Measurements from ENCODE around the gene BRME1.

Gene BRME1

DNA sequence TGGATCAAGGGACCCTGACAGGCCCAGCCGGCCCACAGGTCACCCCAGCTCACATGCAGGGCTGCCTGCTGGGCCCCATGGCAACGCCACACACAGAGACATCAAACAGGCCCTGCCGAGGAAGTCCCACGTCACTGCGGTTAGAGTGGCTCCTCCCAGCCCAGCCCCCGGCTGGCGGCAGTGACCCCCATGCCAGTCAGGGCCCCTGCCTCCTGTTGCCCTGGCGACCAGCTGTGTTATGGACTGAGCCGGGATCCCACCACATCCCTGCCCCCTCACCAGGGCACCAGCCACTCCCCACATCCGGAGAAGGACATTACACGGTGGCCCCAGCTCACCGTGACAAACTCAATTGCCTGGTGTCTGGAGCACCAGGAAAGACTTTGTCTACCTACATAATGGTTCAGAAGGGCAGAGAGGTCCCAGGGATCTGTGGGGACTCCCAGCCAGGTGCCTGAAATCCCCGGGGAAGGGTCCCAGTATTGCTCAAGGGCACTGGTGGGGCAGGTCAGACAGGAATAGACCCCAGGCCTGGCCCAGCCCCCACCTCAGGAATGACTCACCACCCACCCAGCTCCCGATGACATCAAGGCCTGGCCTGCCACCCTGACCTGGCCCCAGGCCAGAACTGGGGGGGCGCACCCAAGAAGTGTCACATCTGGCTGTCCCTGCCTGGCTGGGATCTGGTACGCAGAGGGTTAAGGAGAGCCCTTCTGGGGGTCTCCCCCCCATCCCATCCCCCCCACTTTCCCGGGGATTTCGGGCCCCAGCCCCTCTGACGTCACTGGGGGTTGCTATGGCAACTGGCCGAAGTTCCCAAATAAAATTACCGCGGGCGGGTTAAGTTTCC, 59.1 kb downstream of the BRME1 start:
- peak; percentile 85 for DNase-seq (ENCODE audit: low read depth)

DNA sequence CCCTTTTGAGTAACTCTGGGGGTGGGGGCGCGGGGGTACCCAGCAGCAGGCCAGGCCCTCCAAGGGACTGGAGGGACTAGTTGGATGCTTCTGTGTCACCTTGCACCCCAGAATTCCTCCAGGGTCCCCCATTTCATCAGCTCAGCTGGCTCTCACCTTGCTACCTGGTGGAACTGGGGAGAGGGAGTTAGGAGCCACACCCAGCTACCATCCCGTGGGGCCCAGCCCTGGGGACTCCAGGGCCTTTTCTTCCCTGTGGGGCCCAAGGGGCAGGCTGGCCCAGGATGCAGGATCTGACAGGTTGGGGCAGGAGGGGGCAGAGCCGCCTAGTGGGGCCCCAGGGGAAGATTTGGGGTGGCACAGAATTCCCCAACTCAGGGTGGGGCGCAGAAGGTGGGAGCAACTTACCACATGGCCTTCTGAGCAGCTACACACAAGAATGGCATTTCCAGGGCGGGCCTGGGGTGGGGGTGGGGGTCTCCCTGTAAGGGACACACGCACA, 61.7 kb downstream of the BRME1 start:
- DNase-seq (ENCODE audit: low read depth) = no peak

DNA sequence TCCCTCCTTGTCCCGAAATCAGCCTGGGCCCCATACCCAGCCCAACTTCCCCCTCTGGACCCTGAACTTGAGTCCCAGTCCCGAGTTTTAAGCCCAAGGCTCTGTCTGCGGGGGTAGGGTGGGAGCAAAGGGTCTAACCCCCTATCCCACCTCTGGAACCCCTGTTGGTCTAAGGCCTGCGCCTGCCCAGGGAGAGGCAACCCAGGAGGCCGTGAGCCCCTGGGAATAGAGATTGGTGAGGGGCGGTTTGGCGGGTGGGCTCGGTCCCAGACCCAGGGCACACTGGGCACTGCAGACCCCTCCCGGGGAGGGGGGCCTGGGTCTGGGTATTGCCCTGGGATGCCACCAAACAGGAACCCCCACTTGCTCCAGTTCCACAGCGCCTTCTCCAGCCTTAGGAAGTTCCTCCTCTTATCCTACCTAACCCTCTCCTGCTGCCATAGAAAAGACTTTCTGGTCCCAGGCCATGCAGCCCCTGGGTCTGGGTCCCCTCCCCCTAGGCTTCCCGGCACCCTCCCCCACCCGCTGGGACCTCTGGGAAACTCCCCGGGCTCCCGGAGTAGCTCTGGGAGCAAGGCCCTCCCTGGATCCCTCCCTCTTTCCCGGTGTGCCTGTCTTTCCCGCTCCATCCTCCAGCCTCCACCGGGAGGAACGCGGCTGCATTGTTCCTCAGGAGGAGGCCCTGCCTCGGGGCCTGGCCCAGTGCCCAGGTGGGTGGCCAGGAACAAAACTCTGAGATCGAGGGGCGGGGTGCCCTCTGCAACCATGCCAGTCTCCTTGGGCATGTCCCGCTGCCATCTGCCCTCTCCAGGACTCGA, 62.6 kb downstream of the BRME1 start:
- no peak for DNase-seq (ENCODE audit: low read depth)

DNA sequence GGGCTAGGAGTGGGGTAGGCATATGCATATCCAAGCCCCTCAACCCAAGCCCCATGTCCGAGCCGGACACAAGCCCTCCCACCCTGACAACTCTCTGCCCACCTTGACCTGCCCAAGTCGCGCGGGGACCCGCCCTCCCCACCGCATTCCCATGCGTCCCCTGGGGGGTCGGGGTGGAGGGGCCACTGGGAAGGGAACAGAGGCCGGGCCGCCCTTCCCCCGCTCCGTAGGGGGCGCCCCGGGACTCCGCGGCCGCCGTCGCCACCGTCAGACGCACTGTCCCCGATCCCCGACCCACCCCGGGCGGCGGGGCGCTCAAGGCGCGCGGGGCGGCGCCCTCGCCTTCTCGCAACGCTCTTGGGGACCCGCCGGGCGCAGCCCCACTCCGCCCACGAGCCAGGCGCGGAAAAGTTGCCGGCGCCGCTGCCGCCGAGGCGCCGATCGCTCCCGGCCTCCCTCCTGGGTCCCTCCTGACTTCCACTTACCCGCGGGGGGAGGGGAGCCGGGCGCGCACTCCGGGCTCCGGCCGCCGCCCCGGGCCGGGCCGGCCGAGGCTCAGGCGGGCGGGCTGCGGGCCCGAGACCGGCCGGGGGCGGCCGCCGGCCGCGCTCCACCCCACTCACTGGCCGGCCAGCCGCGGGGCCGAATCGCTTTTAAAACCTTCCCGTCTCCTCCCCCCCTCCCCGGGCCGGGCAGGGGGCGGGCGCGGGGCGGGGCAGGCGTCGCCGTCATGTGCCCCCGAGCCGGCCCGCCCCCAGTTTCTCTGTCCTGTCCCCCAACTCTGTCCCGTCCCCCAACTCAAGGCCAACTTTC, 63.4 kb downstream of the BRME1 start:
- DNase-seq (ENCODE audit: low read depth) = peak; percentile 57

DNA sequence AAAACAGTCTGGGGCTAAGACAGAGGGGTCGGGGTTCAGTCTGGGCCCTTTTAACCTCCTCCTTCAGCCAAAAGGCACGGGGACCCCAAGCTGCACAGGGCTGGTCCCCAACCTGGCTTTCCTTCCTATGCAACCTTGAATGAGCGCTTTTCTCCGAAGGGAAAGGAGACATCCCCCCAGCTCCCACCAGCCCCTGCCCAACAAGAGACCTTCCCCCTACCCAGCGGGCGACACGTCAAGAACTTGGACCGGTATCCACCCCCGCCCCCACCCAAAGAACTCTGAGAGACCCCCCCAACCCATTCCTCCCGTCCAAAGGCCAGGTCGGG, 64.0 kb downstream of the BRME1 start:
- DNase-seq (ENCODE audit: low read depth) = no peak

DNA sequence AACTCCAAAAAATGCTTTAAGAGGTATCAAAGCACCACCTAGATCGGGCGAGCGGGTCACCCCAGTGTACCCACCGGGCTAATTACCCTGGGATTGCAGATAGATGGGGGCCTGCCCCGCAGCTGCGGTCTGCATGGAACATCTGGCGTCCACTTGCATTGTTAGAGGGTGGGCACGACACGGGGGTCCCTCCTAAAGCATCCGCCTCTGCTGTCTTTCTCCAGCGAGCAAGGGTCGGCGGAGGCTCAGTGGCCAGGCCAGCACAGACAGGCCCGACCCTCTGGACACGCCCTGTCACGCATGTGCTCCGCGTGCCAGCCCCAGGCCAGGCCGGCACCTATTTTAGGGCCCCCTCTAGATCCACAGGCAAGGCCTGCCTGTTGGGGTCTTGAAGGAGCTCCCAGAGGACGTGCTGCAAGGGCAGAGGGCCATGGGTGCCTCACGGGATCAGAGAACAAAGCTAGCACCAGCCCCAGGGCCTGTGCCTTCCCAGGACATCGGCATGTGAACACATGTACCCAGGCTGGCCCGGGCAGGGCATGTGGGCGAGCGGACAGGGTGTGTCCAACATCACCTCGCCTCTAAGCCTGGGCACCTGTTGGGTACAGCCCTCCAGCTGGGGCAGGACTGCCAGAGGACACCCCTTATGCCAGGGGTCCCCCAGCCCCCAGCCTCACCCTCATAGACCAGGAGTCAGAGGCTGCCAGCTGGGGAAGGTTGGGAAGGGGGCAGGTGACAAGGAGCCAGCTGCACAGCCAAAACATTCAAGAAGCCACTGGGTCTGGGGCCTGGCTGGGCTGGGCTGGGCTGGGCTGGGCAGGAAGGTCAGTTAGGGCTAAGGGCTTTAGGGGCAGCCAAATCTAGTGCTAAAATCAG, 64.6 kb downstream of the BRME1 start:
- no peak for DNase-seq (ENCODE audit: low read depth)

DNA sequence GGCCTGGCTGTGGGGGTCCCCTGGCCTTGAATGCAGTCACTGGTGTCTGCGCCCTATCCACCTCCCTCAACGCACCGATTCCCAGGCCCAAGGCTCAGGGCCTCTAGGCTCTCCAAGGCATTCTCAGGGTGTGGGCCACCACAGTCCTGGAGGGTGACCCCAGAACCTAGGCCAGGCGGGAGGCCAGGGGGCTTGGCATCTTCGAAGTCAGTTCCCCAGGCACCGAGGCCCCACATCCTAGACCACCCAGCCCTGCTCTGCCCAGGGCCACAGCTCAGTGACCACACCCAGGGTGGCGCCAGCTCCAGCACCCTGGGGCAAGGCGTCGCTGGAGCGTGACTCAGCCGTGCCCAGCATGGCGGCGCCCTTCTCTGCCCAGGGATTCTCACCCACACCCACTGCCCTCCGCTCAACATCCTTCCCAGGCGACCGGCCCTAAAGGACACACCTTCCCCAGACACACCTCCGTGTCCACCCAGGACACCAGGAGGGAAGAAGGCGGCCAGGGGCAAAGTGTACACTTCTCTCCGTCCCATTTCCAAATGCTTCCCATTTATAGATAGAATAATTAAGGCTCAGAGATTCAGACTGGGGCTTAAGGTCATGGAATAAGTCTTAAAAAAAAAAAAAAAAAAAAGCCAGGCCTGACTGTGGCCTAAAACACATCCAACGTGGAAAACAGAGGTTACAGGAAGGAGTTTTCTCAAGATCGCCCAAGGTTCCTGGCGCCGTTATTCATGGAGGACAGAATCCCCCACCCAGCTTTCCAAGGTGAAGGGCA, 65.4 kb downstream of the BRME1 start:
- no peak for DNase-seq (ENCODE audit: low read depth)

DNA sequence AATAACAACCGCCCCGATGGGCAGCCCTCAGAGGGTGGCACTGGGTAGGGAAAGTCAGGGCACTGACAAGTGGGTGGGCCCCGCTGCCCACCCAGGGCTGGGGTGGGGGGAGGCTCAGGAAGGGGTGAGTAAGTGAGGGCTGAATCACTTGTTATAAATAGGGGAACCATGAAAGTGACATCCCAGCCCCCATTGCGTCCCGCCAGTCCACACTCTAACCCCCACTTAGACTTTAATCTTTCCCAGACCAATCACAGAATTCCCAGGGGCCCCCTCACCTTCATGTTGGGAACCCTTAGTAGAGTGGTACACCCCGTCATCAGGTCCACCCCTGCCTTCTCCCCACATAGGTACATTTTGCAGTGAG, 66.0 kb downstream of the BRME1 start:
- DNase-seq (ENCODE audit: low read depth) = peak; percentile 64

DNA sequence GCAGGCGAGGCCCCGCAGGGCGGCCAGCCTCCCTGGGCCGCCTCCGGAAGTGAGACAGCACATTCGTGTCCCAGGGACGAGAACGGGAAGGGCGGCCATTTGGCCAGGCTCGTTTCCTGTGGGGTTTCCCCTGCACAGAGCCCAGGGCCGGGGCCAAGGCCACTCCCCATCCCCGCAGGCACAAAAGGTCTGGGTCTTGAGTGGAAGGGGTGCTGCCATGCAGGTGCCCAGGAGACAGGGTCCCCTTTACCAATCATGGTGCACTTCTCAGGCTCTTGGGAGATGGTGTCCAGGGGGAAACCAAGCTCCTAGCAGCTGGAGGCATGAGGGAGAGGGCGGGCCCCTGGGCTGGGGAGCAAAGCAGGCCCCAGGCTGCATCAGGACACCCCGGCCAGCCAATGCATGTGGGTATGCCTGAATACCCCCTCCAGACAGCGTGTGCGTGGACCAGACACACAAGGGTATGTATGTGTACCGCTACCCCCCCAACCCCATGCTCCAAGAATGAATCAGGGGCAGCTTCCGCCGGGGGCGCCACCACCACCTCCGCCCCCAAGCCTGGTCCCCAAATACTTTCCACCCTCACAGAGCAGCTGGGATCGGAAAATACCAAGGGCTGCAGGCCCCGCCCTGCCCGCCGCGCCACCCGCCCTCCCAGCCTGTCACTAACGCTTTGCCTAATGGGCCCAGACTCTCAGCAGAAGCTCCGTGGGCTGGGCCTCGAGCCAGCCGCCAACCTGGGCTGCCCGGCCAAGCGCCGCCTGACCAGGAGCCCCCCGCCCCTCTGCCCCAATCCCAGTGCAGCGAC, 66.6 kb downstream of the BRME1 start:
- DNase-seq (ENCODE audit: low read depth) = peak; percentile 91

DNA sequence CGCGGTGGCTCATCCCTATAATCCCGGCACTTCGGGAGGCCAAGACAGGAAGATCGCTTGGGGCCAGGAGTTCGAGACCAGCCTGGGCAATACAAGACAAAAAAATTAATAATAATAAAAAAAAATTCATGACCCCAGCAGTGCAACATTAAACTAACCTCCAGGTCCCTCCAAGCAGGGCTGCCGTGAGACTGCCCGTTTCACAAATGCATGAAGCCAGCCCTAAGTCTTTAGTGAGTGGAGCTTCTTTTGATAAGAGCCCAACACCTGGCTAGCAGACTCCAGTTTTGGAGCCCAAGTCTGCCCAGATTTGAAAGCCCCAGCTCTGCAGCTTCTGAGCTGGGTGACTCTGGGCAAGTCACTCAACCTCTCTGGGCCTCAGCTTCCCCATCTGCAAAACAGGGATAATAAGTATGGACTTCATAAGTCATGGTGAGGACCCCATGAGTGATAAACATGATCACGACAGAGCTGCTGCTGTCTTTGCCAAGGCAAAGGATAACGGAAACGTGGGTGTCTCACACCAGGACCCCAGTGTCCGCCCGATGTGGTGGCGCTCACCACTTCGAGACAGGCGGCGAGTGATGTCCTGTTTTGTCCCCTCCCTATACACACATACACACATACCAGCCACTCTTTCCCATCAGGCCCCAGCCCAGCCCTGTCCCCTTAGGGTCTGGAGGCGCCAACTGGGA, 67.3 kb downstream of the BRME1 start:
- no peak for DNase-seq (ENCODE audit: low read depth)

DNA sequence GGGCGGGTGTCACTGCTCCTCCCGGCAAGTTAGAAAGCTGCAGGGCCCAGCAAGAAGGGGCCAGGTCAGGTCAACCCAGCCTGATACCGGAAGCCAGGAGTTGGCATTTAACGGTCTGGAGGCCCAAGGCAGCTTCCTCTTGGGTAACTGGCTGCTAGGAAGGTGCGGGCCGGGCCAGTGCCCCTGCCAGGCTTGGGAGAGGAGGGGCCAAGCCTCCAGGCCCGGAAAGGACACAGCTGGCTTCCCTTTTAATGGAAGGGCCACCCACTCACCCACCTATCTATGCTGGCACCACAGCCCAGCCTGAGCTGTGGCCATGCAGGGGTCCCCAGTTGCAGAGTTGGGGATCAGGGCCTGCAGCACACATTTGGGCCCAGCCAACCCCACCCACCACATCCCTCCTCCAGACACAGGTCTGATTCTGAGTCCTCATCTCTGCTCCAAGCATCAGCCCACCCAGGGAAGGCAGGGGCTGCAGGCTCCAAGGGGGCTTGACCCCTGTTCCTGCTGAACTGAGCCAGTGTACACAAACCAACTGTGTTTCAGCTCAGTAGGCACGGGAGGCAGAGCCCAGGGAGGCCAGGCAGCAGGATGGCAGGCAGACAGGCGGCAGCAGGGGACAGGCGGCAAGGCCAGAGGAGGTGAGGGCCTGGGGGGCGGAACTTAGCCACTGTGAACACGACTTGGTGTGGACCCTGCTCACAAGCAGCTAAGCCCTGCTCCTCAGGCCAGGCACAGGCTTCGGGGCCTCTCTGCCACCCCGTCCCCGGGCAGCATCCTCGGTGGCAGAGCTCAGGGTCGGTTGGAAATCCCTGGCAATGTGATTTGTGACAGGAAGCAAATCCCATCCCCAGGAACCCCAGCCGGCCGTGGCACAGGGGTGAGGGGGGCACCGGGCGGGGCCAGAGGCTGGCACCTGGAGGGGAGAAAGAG, 69.9 kb downstream of the BRME1 start:
- DNase-seq (ENCODE audit: low read depth) = no peak

DNA sequence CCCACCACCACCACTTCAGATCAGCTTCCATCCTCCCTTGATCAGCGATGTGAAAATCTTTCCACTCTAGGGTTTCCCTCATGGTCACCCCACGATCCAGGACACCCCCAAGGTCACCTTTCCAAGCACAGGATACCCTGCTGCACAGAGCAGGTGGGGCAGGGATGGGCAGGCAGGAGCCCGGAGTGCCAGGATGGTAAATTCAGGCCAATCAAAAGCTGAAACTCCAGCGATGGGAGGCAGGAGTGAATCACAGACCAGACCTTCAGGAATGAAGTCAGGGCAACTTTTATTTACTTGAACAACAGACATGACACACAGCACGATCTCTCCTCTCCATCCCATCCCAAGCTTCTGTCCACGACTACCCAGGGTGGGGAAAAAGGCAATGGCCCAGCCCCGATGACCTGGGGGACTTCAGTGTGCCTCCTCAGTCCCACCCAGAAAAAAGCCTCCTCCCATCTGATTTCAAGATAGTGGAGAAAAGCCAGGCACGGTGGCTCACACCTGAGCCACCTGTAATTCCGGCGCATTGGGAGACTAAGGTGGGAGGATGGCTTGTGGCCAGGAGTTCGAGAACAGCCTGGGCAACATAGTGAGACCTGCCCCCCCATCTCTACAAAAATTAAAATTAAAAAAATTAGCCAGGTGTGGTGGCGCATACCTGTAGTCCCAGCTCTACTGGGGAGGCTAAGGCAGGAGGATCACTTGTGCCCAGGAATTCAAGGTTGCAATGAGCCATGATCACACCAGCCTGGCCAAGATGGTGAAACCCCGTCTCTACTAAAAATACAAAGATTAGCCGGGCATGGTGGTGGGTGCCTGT, 71.5 kb downstream of the BRME1 start:
- DNase-seq (ENCODE audit: low read depth) = no peak

DNA sequence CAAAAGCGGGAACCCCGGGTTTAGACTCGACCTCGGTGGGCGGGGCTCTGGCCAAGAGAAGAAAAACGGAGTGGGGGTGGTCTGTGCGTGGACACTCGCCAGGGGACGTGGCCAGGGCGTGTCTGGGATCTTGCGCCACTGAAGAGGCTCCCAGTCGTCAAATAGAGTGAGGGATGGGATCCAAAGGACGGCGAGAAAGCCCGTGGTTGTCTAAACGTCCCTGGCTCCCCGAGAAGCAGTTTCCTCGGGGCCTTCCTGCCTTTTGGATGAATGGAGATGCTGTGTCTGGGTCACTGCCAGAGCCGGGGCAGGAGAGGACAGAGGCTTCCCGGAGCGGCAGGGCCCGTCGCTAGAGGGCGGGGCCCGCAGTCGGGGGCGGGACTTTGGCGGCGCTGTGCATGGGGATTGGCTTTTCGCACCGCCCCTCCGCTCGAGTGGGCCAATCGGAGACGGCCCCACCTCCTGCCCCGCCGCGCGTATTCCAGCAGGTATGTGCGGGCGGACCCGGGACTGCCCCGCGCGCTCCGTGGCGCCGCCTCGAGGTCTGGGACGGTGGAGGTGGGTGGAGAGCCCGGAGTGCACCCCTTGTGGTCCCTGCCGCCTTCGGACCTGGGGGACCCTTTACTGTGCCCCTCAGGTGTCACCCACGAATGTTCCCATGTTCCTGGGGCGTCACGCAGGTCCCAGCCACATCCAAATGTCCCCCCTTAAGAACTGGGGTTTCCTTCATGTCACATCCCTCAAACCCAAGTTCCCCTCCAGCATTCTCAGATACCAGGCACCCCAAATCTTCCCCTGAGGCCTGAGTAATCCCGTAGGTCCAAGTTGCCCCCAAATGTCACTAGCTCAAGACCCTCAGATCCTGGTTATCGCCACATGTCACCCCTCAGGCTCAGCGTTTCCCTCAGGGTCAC, 72.3 kb downstream of the BRME1 start:
- DNase-seq (ENCODE audit: low read depth) = peak; percentile 89
